NB4 (cell line): Measurements from ENCODE around the gene BHLHE23.

Source experiments
- MYC ChIP-seq: IDR thresholded peaks from 2 replicates; pipeline ENCODE4 v1.6.1; 2011; ENCODE audit warnings: low read depth, low read length
- POLR2A ChIP-seq: IDR thresholded peaks from 2 replicates; pipeline ENCODE4 v1.6.1; 2011; ENCODE audit warnings: mild to moderate bottlenecking; ENCODE audit not compliant: insufficient read length; ENCODE audit errors: extremely low read depth
- TF ChIP-seq, protein P1 (sequence below): IDR thresholded peaks from one replicate; pipeline ENCODE4 v1.5.1; 2012; ENCODE audit warnings: low read depth, low read length

DNA sequence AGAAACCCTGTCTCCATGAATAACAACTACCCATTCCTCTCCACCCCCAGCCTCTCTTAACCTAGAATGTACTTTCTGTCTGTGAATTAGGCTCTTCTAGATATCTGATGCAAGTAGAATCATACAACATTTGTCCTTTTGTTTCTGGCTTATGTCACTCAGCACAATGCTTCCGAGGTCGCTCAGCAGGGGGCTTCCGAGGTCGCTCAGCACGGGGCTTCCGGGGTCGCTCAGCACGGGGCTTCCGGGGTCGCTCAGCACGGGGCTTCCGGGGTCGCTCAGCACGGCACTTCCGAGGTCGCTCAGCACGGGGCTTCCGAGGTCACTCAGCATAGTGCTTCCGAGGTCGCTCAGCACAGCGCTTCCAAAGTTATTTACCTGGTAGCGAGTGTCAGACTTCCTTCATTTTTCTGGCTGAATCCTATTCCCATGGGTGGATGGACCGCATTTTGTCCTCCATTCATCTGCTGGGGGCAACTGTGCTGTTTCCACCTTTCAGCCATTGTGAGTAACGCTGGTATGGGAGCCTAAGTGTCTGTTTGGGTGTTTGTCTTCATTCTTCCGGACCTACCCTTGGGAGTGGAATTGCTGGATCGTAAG lies 31.0 kb upstream of the BHLHE23 start:
- TF ChIP-seq, protein P1, sequence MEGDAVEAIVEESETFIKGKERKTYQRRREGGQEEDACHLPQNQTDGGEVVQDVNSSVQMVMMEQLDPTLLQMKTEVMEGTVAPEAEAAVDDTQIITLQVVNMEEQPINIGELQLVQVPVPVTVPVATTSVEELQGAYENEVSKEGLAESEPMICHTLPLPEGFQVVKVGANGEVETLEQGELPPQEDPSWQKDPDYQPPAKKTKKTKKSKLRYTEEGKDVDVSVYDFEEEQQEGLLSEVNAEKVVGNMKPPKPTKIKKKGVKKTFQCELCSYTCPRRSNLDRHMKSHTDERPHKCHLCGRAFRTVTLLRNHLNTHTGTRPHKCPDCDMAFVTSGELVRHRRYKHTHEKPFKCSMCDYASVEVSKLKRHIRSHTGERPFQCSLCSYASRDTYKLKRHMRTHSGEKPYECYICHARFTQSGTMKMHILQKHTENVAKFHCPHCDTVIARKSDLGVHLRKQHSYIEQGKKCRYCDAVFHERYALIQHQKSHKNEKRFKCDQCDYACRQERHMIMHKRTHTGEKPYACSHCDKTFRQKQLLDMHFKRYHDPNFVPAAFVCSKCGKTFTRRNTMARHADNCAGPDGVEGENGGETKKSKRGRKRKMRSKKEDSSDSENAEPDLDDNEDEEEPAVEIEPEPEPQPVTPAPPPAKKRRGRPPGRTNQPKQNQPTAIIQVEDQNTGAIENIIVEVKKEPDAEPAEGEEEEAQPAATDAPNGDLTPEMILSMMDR, result no peak
- TF ChIP-seq POLR2A (no peak), MYC (no peak)
